Effector memory CD4-positive, alpha-beta T cell (primary cell): ENCODE results near the gene NCF1.
"Not testable (repeated sequence)": the region's sequence is repeated elsewhere in the genome, so short reads cannot be mapped to it uniquely, and the experiment has no call there.

Source experiments
- DNase-seq, 3 donors: peaks; one replicate each; pipeline ENCODE4 v3.0.0-alpha.2; 2020
- H3K27ac ChIP-seq: 2 replicates; pipeline ENCODE4 v1.7.0; 2013; ENCODE audit warnings: mild to moderate bottlenecking, low read length, moderate library complexity; ENCODE audit not compliant: insufficient read depth, poor library complexity, severe bottlenecking
- H3K27me3 ChIP-seq: replicated peaks from 2 replicates; pipeline ENCODE4 v1.7.0; 2013; ENCODE audit warnings: mild to moderate bottlenecking, low read length; ENCODE audit not compliant: insufficient read depth, control insufficient read depth, poor library complexity, severe bottlenecking
- H3K36me3 ChIP-seq: 2 replicates; pipeline ENCODE4 v1.7.0; 2013; ENCODE audit warnings: mild to moderate bottlenecking, low read length, moderate library complexity; ENCODE audit not compliant: control insufficient read depth, insufficient read depth
- H3K4me1 ChIP-seq: 2 replicates; pipeline ENCODE4 v1.7.0; 2013; ENCODE audit warnings: low read length, mild to moderate bottlenecking; ENCODE audit not compliant: control insufficient read depth, insufficient read depth, poor library complexity, severe bottlenecking
- H3K4me3 ChIP-seq: 2 replicates; pipeline ENCODE4 v1.7.0; 2013; ENCODE audit warnings: low read length, low read depth, mild to moderate bottlenecking; ENCODE audit not compliant: insufficient read depth, poor library complexity, severe bottlenecking
- H3K9me3 ChIP-seq: 2 replicates; pipeline ENCODE4 v1.7.0; 2013; ENCODE audit warnings: mild to moderate bottlenecking, low read length, moderate library complexity; ENCODE audit not compliant: control insufficient read depth

The NCF1 gene

GRCh38 chr7:74758268-74758667 lies 15.5 kb upstream of the NCF1 start:
- not testable (repeated sequence) for H3K4me3 ChIP-seq, H3K27ac ChIP-seq, DNase-seq, H3K27me3 ChIP-seq, H3K9me3 ChIP-seq, H3K4me1 ChIP-seq, H3K36me3 ChIP-seq

- not testable (repeated sequence) for H3K27ac ChIP-seq, H3K27me3 ChIP-seq, H3K9me3 ChIP-seq, DNase-seq, H3K4me1 ChIP-seq, H3K4me3 ChIP-seq, H3K36me3 ChIP-seq
These were observed 14.8 kb upstream of the NCF1 start for GRCh38 chr7:74758982-74759381.

- not testable (repeated sequence) for DNase-seq, H3K36me3 ChIP-seq, H3K4me3 ChIP-seq, H3K4me1 ChIP-seq, H3K27me3 ChIP-seq, H3K27ac ChIP-seq, H3K9me3 ChIP-seq
These were observed 8.4 kb upstream of the NCF1 start for GRCh38 chr7:74765205-74765918.

GRCh38 chr7:74766509-74766908 lies 7.3 kb upstream of the NCF1 start:
- H3K4me3 ChIP-seq, H3K27me3 ChIP-seq, H3K4me1 ChIP-seq, H3K9me3 ChIP-seq, DNase-seq, H3K27ac ChIP-seq, H3K36me3 ChIP-seq: not testable (repeated sequence)

GRCh38 chr7:74766991-74767390 lies 6.8 kb upstream of the NCF1 start:
- H3K9me3 ChIP-seq, H3K36me3 ChIP-seq, H3K4me1 ChIP-seq, DNase-seq, H3K4me3 ChIP-seq, H3K27ac ChIP-seq, H3K27me3 ChIP-seq: not testable (repeated sequence)

DNA sequence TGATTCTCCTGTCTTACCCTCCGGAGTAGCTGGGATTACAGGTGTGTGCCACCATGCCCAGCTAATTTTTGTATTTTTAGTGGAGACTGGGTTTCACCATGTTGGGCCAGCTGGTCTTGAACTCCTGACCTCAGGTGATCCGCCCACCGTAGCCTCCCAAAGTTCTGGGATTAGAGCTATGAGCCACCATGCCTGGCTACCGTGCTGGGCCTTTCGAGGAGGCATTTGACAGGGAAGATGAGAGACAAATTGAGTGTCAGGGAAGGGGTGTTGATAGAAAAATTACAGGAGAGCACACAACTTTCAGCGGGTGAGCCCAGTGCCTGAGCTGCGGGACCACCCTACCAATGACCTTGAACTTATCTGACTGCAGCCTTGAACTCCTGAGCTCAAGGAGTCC lies 3.7 kb upstream of the NCF1 start:
- H3K9me3 ChIP-seq, H3K27ac ChIP-seq, H3K36me3 ChIP-seq, H3K27me3 ChIP-seq, H3K4me1 ChIP-seq, DNase-seq, H3K4me3 ChIP-seq: not testable (repeated sequence)

- not testable (repeated sequence) for H3K27me3 ChIP-seq, H3K4me1 ChIP-seq, H3K4me3 ChIP-seq, H3K9me3 ChIP-seq, DNase-seq, H3K27ac ChIP-seq, H3K36me3 ChIP-seq
These were observed 1.7 kb upstream of the NCF1 start for GRCh38 chr7:74772093-74772492.

- H3K36me3 ChIP-seq, H3K27ac ChIP-seq, H3K4me3 ChIP-seq, DNase-seq, H3K4me1 ChIP-seq, H3K9me3 ChIP-seq, H3K27me3 ChIP-seq: not testable (repeated sequence)
These were observed 1.3 kb downstream of the NCF1 start for GRCh38 chr7:74775111-74775510.

GRCh38 chr7:74779053-74779452 lies 5.2 kb downstream of the NCF1 start:
- not testable (repeated sequence) for DNase-seq, H3K27ac ChIP-seq, H3K36me3 ChIP-seq

GRCh38 chr7:74781746-74782145 lies 7.9 kb downstream of the NCF1 start:
- H3K4me3 ChIP-seq, DNase-seq, H3K27me3 ChIP-seq, H3K36me3 ChIP-seq, H3K4me1 ChIP-seq, H3K9me3 ChIP-seq, H3K27ac ChIP-seq: not testable (repeated sequence)

More at GRCh38 chr7:74779053-74779452, 5.2 kb downstream of the NCF1 start:
- not testable (repeated sequence) for H3K4me1 ChIP-seq, H3K9me3 ChIP-seq, H3K4me3 ChIP-seq, H3K27me3 ChIP-seq
